Measurements from ENCODE around the gene MRPS6. TPM values are rescaled to one million over a fixed set of nuclear protein-coding genes. Genes with fewer than 3 reads are reported as not detected.

Gene MRPS6
- total RNA-seq, 1 donor from 2014 or later: 103 TPM

- DNase-seq (ENCODE audit: low read depth): no peak
Measured at GRCh38 chr21:34097442-34097841, 24.1 kb downstream of the MRPS6 start.

DNA sequence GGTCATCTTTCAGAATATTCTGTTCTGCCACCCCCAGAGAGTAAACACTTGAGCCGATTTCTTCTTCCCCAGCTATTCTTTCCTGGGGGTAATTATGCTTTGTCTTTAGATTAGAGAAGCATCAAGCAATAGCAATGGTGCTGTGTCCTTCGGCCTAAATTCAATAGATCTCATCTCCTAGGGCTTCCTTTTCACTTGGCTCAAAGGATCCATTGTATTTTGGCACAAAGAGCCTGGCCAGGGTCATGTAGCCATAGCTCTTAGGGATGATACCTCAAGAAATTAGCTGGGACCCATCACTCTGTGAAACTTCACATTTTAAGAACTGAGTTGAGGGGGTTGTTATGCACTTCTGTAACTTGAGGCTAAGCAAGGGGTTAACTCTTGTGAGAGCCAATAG is 27.0 kb downstream of the MRPS6 start:
- no peak for DNase-seq (ENCODE audit: low read depth)

DNA sequence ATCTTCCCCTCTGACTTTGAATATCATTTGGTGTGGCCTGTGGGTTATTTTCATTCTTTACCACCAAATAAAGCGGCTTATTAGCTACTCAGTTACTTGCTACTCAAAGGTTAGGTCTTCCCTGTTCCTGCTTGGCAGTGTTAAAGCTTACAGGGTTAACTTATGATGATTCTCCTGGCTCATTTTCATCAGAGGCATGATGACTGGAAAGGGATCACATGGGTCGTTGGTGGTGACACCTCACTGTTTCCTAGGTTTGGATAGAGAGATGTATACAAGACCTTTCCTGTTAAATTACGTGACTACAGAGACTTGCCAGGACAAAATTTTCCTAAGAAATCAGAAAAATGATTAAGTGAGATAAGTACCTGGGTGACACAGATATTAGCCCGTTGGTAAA is 27.4 kb downstream of the MRPS6 start:
- DNase-seq (ENCODE audit: low read depth): no peak

GRCh38 chr21:34105947-34106541 is 32.7 kb downstream of the MRPS6 start:
- no peak for DNase-seq (ENCODE audit: low read depth)

- DNase-seq (ENCODE audit: low read depth): no peak
Measured at GRCh38 chr21:34107606-34108005, 34.2 kb downstream of the MRPS6 start.

DNA sequence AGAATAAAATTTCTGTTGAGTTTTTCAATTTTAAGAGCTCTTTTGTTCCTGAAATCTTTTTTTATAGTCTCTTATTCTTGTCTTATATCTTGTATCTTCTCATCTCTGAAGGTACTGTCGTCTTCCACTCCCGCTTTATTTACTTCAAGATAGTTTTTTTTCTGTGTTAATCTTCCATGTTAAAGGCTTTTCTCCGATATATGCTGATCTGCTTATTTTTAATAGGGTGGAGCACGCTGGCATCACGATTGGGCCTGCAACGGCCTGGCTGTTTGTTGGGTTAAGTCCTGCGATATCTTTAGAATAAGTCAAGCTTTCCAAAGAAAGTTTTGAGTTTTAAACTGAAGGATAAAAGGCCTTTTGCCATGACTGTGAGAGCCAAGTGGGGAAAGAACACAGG is 35.7 kb downstream of the MRPS6 start:
- no peak for DNase-seq (ENCODE audit: low read depth)

GRCh38 chr21:34110594-34111202 is 37.3 kb downstream of the MRPS6 start:
- no peak for DNase-seq (ENCODE audit: low read depth)

- no peak for DNase-seq (ENCODE audit: low read depth)
Measured at GRCh38 chr21:34112316-34113033, 39.1 kb downstream of the MRPS6 start.

DNA sequence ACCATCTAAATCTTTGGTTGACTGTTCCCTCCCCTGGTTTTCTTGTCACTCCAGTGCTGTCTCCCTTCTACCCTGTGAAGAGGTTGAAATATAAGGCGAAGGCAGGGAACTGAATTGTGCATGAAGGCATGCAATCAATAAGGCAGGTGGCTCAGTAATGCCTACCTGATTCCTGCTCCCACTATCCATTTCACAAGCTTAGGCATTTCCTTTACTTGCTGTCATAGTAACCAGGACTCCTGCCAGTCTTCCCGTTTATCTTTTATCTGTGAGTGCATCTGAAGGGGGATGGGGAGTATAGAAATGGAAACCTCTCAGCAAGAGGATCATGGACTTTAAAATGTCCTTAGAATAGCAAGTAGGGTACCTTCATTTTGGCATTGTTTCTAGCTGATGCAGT is 40.5 kb downstream of the MRPS6 start:
- DNase-seq (ENCODE audit: low read depth): no peak

DNA sequence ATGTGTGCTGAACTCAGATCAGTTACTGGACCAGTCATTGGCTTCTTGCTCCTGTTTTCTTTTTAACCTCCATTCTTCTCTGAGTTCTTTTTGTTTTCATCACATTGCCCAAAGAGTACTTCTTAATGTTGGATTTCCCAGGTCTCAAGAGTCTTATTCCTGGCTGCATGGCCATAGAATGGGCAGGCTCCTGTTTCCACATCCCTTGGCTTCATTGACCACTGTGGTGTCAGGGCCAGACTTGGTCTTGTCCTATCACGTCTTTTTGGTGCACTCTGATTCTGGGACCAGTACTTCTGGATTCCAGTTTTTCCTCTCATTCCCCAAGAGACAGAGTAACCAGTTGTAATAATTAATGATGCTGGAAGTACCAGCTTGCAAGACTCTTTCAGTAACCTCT is 41.8 kb downstream of the MRPS6 start:
- no peak for DNase-seq (ENCODE audit: low read depth)

GRCh38 chr21:34116569-34116968 is 43.2 kb downstream of the MRPS6 start:
- no peak for DNase-seq (ENCODE audit: low read depth)

- DNase-seq (ENCODE audit: low read depth): peak; percentile 57
Measured at GRCh38 chr21:34120867-34121266, 47.5 kb downstream of the MRPS6 start.

- no peak for DNase-seq (ENCODE audit: low read depth)
Measured at GRCh38 chr21:34122047-34122446, 48.7 kb downstream of the MRPS6 start.

DNA sequence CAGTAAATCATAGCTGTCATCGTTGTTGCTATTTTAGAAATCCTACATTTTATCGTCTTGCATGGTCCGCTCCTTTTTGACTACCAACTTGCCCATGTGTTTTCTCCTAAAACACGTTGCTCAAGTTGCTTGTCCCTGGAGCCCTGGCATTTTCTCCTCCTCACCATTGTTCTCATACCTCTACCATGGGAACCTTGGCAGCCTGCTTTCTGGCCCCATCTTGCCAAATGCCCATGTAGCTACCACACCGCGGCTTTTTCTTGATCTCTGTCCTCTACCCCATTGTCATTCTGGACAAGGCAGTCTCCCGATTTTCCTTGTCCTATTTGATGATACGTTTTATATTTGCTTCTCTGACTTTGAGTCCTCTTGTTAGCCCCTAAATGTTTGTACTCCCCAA is 50.2 kb downstream of the MRPS6 start:
- no peak for DNase-seq (ENCODE audit: low read depth)

DNA sequence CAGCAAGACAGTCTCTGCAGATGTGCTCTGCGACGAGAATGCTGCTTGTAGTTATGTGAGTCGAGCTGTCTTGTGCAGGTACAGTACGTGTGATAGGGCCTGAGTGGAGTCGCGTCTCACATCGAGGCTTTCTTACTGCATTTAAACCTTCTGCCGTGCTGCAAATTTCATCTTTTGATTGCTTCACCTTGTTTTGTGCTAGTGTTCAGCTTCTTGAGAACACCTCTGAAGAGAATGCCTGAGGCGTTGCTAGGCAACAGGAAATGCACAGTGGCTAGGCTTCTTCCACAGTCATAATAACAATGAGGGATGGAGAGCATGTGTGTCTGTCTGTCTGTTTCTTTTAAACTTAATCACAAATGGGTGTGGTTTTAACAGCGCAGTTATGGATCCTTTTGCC is 52.9 kb downstream of the MRPS6 start:
- DNase-seq (ENCODE audit: low read depth): peak; percentile 19

GRCh38 chr21:34126691-34127090 is 53.3 kb downstream of the MRPS6 start:
- no peak for DNase-seq (ENCODE audit: low read depth)

DNA sequence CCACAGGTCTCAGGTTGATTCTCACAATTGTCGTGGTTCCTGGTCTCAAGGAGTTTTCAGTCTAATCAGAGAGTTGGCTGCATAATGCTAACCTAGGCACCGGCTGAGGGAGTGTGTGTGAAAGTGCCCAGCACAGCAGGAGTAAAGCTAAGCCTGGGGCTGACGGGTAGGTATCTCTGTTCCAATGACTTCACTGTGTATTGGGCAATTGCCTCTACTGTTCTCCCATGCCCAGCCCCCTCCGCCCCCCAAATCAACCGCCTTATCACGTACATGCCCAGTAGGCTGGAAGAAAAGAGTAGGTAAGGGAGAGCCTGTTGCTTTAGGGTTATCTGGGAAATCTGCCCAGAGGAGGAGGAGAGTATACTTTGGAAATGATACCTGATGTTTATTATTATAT is 54.7 kb downstream of the MRPS6 start:
- no peak for DNase-seq (ENCODE audit: low read depth)

GRCh38 chr21:34128674-34129038 is 55.3 kb downstream of the MRPS6 start:
- no peak for DNase-seq (ENCODE audit: low read depth)

GRCh38 chr21:34129039-34129891 is 55.9 kb downstream of the MRPS6 start:
- DNase-seq (ENCODE audit: low read depth): peak; percentile 86

GRCh38 chr21:34129901-34130715 is 56.7 kb downstream of the MRPS6 start:
- peak; percentile 38 for DNase-seq (ENCODE audit: low read depth)

- DNase-seq (ENCODE audit: low read depth): no peak
Measured at GRCh38 chr21:34130716-34130985, 57.3 kb downstream of the MRPS6 start.

Data from myocyte (in vitro differentiated cells).